Measurements from ENCODE around the gene GTF2F2.

DNA sequence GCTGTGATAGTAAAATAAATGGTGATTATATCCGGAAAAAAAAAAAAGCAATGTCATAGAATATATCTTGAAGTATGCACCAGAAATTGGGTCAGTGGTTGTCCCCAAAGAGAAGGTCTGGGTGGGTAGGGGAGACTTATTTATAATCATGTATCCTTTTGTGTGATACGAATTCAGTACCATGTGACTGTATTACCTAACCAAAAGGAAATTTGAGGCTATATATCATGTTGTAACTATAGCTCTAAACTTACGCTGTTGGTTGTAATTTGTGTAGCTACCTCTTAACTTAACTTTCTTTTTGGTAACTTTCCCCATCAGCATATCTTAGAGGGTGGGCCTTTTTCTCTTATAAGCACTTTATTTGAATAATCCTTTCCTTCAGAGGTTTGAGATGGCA lies 105.7 kb downstream of the GTF2F2 start:
- TF ChIP-seq POLR2AphosphoS5 (IDR thresholded peaks at IDR 0.05; ENCODE audit: low read depth) (no peak), ZNF331 (CRISPR knock-in tag; IDR thresholded peaks at IDR 0.05; ENCODE audit: low read depth) (no peak), STAT1 (IDR thresholded peaks at IDR 0.05; ENCODE audit: unreplicated experiment) (no peak), EZH2 (IDR thresholded peaks at IDR 0.05; ENCODE audit: low read depth, unreplicated experiment) (no peak), NANOG (IDR thresholded peaks at IDR 0.05; ENCODE audit: borderline replicate concordance) (no peak), EZH2phosphoT487 (IDR thresholded peaks at IDR 0.05; ENCODE audit: unreplicated experiment) (no peak), JUNB (IDR thresholded peaks at IDR 0.05; ENCODE audit: unreplicated experiment) (no peak), CREB1 (CRISPR knock-in tag; IDR thresholded peaks at IDR 0.05; ENCODE audit: low read depth) (no peak), ZNF114 (CRISPR knock-in tag; IDR thresholded peaks at IDR 0.05) (no peak)
- TF ChIP-seq, protein P1, sequence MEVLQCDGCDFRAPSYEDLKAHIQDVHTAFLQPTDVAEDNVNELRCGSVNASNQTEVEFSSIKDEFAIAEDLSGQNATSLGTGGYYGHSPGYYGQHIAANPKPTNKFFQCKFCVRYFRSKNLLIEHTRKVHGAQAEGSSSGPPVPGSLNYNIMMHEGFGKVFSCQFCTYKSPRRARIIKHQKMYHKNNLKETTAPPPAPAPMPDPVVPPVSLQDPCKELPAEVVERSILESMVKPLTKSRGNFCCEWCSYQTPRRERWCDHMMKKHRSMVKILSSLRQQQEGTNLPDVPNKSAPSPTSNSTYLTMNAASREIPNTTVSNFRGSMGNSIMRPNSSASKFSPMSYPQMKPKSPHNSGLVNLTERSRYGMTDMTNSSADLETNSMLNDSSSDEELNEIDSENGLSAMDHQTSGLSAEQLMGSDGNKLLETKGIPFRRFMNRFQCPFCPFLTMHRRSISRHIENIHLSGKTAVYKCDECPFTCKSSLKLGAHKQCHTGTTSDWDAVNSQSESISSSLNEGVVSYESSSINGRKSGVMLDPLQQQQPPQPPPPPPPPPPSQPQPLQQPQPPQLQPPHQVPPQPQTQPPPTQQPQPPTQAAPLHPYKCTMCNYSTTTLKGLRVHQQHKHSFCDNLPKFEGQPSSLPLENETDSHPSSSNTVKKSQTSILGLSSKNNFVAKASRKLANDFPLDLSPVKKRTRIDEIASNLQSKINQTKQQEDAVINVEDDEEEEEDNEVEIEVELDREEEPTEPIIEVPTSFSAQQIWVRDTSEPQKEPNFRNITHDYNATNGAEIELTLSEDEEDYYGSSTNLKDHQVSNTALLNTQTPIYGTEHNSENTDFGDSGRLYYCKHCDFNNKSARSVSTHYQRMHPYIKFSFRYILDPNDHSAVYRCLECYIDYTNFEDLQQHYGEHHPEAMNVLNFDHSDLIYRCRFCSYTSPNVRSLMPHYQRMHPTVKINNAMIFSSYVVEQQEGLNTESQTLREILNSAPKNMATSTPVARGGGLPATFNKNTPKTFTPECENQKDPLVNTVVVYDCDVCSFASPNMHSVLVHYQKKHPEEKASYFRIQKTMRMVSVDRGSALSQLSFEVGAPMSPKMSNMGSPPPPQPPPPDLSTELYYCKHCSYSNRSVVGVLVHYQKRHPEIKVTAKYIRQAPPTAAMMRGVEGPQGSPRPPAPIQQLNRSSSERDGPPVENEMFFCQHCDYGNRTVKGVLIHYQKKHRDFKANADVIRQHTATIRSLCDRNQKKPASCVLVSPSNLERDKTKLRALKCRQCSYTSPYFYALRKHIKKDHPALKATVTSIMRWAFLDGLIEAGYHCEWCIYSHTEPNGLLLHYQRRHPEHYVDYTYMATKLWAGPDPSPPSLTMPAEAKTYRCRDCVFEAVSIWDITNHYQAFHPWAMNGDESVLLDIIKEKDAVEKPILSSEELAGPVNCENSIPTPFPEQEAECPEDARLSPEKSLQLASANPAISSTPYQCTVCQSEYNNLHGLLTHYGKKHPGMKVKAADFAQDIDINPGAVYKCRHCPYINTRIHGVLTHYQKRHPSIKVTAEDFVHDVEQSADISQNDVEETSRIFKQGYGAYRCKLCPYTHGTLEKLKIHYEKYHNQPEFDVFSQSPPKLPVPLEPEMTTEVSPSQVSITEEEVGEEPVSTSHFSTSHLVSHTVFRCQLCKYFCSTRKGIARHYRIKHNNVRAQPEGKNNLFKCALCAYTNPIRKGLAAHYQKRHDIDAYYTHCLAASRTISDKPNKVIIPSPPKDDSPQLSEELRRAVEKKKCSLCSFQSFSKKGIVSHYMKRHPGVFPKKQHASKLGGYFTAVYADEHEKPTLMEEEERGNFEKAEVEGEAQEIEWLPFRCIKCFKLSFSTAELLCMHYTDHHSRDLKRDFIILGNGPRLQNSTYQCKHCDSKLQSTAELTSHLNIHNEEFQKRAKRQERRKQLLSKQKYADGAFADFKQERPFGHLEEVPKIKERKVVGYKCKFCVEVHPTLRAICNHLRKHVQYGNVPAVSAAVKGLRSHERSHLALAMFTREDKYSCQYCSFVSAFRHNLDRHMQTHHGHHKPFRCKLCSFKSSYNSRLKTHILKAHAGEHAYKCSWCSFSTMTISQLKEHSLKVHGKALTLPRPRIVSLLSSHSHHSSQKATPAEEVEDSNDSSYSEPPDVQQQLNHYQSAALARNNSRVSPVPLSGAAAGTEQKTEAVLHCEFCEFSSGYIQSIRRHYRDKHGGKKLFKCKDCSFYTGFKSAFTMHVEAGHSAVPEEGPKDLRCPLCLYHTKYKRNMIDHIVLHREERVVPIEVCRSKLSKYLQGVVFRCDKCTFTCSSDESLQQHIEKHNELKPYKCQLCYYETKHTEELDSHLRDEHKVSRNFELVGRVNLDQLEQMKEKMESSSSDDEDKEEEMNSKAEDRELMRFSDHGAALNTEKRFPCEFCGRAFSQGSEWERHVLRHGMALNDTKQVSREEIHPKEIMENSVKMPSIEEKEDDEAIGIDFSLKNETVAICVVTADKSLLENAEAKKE (CRISPR knock-in tag; IDR thresholded peaks at IDR 0.05) = no peak
- TF ChIP-seq, protein P2, sequence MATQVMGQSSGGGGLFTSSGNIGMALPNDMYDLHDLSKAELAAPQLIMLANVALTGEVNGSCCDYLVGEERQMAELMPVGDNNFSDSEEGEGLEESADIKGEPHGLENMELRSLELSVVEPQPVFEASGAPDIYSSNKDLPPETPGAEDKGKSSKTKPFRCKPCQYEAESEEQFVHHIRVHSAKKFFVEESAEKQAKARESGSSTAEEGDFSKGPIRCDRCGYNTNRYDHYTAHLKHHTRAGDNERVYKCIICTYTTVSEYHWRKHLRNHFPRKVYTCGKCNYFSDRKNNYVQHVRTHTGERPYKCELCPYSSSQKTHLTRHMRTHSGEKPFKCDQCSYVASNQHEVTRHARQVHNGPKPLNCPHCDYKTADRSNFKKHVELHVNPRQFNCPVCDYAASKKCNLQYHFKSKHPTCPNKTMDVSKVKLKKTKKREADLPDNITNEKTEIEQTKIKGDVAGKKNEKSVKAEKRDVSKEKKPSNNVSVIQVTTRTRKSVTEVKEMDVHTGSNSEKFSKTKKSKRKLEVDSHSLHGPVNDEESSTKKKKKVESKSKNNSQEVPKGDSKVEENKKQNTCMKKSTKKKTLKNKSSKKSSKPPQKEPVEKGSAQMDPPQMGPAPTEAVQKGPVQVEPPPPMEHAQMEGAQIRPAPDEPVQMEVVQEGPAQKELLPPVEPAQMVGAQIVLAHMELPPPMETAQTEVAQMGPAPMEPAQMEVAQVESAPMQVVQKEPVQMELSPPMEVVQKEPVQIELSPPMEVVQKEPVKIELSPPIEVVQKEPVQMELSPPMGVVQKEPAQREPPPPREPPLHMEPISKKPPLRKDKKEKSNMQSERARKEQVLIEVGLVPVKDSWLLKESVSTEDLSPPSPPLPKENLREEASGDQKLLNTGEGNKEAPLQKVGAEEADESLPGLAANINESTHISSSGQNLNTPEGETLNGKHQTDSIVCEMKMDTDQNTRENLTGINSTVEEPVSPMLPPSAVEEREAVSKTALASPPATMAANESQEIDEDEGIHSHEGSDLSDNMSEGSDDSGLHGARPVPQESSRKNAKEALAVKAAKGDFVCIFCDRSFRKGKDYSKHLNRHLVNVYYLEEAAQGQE (IDR thresholded peaks at IDR 0.05; ENCODE audit: unreplicated experiment) = no peak
- TF ChIP-seq, protein P3, sequence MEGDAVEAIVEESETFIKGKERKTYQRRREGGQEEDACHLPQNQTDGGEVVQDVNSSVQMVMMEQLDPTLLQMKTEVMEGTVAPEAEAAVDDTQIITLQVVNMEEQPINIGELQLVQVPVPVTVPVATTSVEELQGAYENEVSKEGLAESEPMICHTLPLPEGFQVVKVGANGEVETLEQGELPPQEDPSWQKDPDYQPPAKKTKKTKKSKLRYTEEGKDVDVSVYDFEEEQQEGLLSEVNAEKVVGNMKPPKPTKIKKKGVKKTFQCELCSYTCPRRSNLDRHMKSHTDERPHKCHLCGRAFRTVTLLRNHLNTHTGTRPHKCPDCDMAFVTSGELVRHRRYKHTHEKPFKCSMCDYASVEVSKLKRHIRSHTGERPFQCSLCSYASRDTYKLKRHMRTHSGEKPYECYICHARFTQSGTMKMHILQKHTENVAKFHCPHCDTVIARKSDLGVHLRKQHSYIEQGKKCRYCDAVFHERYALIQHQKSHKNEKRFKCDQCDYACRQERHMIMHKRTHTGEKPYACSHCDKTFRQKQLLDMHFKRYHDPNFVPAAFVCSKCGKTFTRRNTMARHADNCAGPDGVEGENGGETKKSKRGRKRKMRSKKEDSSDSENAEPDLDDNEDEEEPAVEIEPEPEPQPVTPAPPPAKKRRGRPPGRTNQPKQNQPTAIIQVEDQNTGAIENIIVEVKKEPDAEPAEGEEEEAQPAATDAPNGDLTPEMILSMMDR (conservative IDR thresholded peaks at IDR 0.05; ENCODE audit: low read depth in 2 of 2) = no peak
- TF ChIP-seq, protein P4, sequence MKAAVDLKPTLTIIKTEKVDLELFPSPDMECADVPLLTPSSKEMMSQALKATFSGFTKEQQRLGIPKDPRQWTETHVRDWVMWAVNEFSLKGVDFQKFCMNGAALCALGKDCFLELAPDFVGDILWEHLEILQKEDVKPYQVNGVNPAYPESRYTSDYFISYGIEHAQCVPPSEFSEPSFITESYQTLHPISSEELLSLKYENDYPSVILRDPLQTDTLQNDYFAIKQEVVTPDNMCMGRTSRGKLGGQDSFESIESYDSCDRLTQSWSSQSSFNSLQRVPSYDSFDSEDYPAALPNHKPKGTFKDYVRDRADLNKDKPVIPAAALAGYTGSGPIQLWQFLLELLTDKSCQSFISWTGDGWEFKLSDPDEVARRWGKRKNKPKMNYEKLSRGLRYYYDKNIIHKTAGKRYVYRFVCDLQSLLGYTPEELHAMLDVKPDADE (IDR thresholded peaks at IDR 0.05) = no peak

All from GM23338 (cell line).